Prostate gland (tissue), 2 donors: ENCODE measurements around the gene S100PBP.

ENCODE experiments used
- POLR2A ChIP-seq: fragments of 450-650 bp; IDR thresholded peaks from one replicate; pipeline ENCODE4 v1.6.1; 2016; ENCODE audit warnings: antibody characterized with exemption, mild to moderate bottlenecking
- TF ChIP-seq, protein P1 (sequence below), 4 experiments: fragments of 200-600 bp in 2 of 4; fragments of 450-650 bp in 2 of 4; sonication (generic) in 2 of 4; IDR thresholded peaks; 1 replicate in 3 of 4; 2 replicates in 1 of 4; pipeline ENCODE4 v1.5.1; 2016 to 2019; ENCODE audit warnings: antibody characterized with exemption in 4 of 4, mild to moderate bottlenecking in 2 of 4, moderate library complexity in 2 of 4

DNA sequence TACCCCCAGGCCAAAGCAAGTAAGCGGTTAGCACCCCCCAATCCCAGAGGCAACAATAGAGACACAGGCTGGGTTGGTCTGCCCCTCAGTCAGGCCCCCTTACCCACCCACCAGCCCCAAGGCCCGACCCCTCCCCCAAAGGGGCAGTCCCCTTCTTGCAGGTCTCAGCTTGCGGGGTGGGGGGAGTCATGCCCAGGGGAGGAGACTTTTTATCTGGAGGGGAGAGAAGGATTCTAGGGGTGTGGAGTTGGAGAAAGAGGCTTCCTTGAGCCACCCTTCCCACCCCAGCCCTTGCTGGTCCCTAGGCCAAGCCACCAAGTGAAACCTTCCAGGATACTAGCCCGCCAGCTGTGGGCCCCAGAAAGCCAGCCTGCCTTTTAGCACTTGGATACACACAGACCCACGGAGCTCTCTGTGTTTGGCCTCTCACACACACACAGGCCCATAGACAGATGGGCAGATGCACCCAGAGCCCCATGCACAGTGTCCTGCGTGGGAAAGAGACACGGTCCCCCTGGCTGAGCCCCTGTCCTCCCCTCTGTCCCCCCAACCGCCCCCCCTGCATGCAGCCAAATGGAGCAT lies 76.7 kb downstream of the S100PBP start:
- TF ChIP-seq, protein P1, sequence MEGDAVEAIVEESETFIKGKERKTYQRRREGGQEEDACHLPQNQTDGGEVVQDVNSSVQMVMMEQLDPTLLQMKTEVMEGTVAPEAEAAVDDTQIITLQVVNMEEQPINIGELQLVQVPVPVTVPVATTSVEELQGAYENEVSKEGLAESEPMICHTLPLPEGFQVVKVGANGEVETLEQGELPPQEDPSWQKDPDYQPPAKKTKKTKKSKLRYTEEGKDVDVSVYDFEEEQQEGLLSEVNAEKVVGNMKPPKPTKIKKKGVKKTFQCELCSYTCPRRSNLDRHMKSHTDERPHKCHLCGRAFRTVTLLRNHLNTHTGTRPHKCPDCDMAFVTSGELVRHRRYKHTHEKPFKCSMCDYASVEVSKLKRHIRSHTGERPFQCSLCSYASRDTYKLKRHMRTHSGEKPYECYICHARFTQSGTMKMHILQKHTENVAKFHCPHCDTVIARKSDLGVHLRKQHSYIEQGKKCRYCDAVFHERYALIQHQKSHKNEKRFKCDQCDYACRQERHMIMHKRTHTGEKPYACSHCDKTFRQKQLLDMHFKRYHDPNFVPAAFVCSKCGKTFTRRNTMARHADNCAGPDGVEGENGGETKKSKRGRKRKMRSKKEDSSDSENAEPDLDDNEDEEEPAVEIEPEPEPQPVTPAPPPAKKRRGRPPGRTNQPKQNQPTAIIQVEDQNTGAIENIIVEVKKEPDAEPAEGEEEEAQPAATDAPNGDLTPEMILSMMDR (IDR thresholded peaks at IDR 0.05) = no peak
- TF ChIP-seq POLR2A = no peak
